ENCODE measurements around the gene STT3A.

GRCh38 chr11:125583496-125583895, 9.2 kb upstream of the STT3A start:
- TF ChIP-seq POLR2AphosphoS5 (IDR thresholded peaks at IDR 0.05; ENCODE audit: low read depth) (no peak), CTCF (IDR thresholded peaks at IDR 0.05; ENCODE audit: insufficient read depth, low read length) (no peak), SPI1 (IDR thresholded peaks at IDR 0.05; ENCODE audit: borderline replicate concordance, low read depth) (no peak)
